C1 segment of cervical spinal cord (tissue), 14 donors: ENCODE results near the gene BCOR.

Source experiments
- DNase-seq, 14 donors: peaks; one replicate each; lab custom pipeline; 2025; lab: John Stamatoyannopoulos, UW

Gene BCOR

GRCh38 chrX:40097504-40098263 lies at the start of gene BCOR:
TSS of gene BCOR (minus strand) at chrX:40097958. CDS start at chrX:40077929, 20,029 bp downstream.
- peak in 11 of 14 donors; percentile 43 to 71 (median 62) for DNase-seq

- DNase-seq: no peak
Observed at GRCh38 chrX:40147126-40147952, 49.6 kb upstream of the BCOR start.

GRCh38 chrX:40146262-40147125 lies 48.7 kb upstream of the BCOR start:
- peak in 6 of 14 donors; percentile 2 to 35 (median 14) for DNase-seq

GRCh38 chrX:40145923-40146261 lies 48.1 kb upstream of the BCOR start:
- no peak for DNase-seq

GRCh38 chrX:40145001-40145922 lies 47.5 kb upstream of the BCOR start:
- DNase-seq: no peak

- DNase-seq: no peak
Observed at GRCh38 chrX:40144576-40144975, 46.8 kb upstream of the BCOR start.

GRCh38 chrX:40143987-40144386 lies 46.2 kb upstream of the BCOR start:
- DNase-seq: no peak

- no peak for DNase-seq
Observed at GRCh38 chrX:40143001-40143400, 45.2 kb upstream of the BCOR start.

GRCh38 chrX:40142417-40142816 lies 44.7 kb upstream of the BCOR start:
- DNase-seq: no peak

- DNase-seq: peak in 2 of 14 donors; percentile 3 to 15
Observed at GRCh38 chrX:40140706-40141499, 43.1 kb upstream of the BCOR start.

GRCh38 chrX:40132751-40133150 lies 35.0 kb upstream of the BCOR start:
- DNase-seq: no peak

GRCh38 chrX:40131654-40132337 lies 34.0 kb upstream of the BCOR start:
- DNase-seq: no peak

GRCh38 chrX:40130207-40130606 lies 32.4 kb upstream of the BCOR start:
- DNase-seq: no peak

GRCh38 chrX:40127052-40127451 lies 29.3 kb upstream of the BCOR start:
- DNase-seq: no peak

- DNase-seq: no peak
Observed at GRCh38 chrX:40122487-40122886, 24.7 kb upstream of the BCOR start.

GRCh38 chrX:40121618-40122017 lies 23.9 kb upstream of the BCOR start:
- DNase-seq: no peak

GRCh38 chrX:40120838-40121580 lies 23.3 kb upstream of the BCOR start:
- no peak for DNase-seq

- no peak for DNase-seq
Observed at GRCh38 chrX:40117715-40118285, 20.0 kb upstream of the BCOR start.
